ENCODE data around the gene KCNH5. TPM values are rescaled to one million over a fixed set of nuclear protein-coding genes. Genes with fewer than 3 reads are reported as not detected.

The KCNH5 gene
- total RNA-seq, 1 experiment from 2014 or later: 1.4 TPM

- ChIA-PET CTCF (interaction anchor here (0.7 to 1.3 kb wide), 4 partner anchors 157 to 1128 kb away, joined by 3 to 6 read pairs (median 3); partner anchors contain the start of gene RHOJ), POLR2A (interaction anchor here (0.6 to 0.7 kb wide), 2 partner anchors 384 to 483 kb away, joined by 3 to 5 read pairs; no protein-coding TSS in a partner anchor)
- ATAC-seq: peak; percentile 3
- TF ChIP-seq ATF1 (CRISPR knock-in tag; IDR thresholded peaks at IDR 0.05) (no peak), PRRX2 (CRISPR knock-in tag; IDR thresholded peaks at IDR 0.05) (no peak), AFF4 (CRISPR knock-in tag; IDR thresholded peaks at IDR 0.05; ENCODE audit: borderline replicate concordance) (no peak), SP1 (CRISPR knock-in tag; conservative IDR thresholded peaks at IDR 0.05) (no peak), JAZF1 (CRISPR knock-in tag; IDR thresholded peaks at IDR 0.05) (no peak)
- 0 out of 2 replicates have a peak overlapping the region, but pooled peaks have one; percentile 60 for H3K27ac Mint-ChIP-seq
- H3K36me3 Mint-ChIP-seq: no peaks in the 10 kb centered on the region
- H3K4me3 Mint-ChIP-seq: peak overlapping the region; percentile 85
- H3K27me3 Mint-ChIP-seq (ENCODE audit: low read depth): peaks cover 52% of the 10 kb centered on the region
- peak; percentile 15 for DNase-seq (ENCODE audit: low spot score)
- H3K9me3 Mint-ChIP-seq: no peaks in the 10 kb centered on the region
- peaks cover 34% of the 10 kb centered on the region for H3K4me1 Mint-ChIP-seq
Measured at GRCh38 chr14:63046339-63047268, 1.3 kb upstream of the KCNH5 start.

GRCh38 chr14:63045612-63046320 is 508 bp upstream of the KCNH5 start:
- POLR2A ChIA-PET: no interaction called here
- peak; percentile 81 for DNase-seq (ENCODE audit: low spot score)
- Mint-ChIP-seq H3K27ac (0 out of 2 replicates have a peak overlapping the region, but pooled peaks have one; percentile 60), H3K27me3 (ENCODE audit: low read depth) (peaks cover 52% of the 10 kb centered on the region), H3K4me1 (peaks cover 34% of the 10 kb centered on the region), H3K36me3 (no peaks in the 10 kb centered on the region), H3K4me3 (peak overlapping the region; percentile 85), H3K9me3 (no peaks in the 10 kb centered on the region)
- CTCF ChIA-PET: interaction anchor here (0.9 to 1.3 kb wide), 3 partner anchors 54 to 877 kb away, joined by 3 to 4 read pairs (median 4); partner anchors contain the start of gene RHOJ
- peak; percentile 79 for ATAC-seq
- peak; percentile 64; the same call in 1 of the 2 replicates for TF ChIP-seq SMAD4 (CRISPR knock-in tag; IDR thresholded peaks at IDR 0.05)
- TF ChIP-seq ATF3 (CRISPR knock-in tag; conservative IDR thresholded peaks at IDR 0.05): no peak
- TF ChIP-seq ZNF396 (CRISPR knock-in tag; IDR thresholded peaks at IDR 0.05; ENCODE audit: borderline replicate concordance): no peak
- peak; percentile 49; the same call in 1 of the 2 replicates for TF ChIP-seq SP1 (CRISPR knock-in tag; conservative IDR thresholded peaks at IDR 0.05)
- TF ChIP-seq FOXK1 (CRISPR knock-in tag; IDR thresholded peaks at IDR 0.05): peak; percentile 69; the same call in 1 of the 2 replicates
- peak; percentile 49; the same call in 1 of the 2 replicates for TF ChIP-seq USF1 (CRISPR knock-in tag; IDR thresholded peaks at IDR 0.05)
- TF ChIP-seq HMGXB4 (CRISPR knock-in tag; IDR thresholded peaks at IDR 0.05): peak; percentile 92; the same call in 1 of the 2 replicates
- peak; percentile 22; the same call in 1 of the 2 replicates for TF ChIP-seq ARID4B (CRISPR knock-in tag; IDR thresholded peaks at IDR 0.05; ENCODE audit: borderline replicate concordance)
- 0 out of 2 replicates have a peak, but pooled peaks have one; percentile 10 for TF ChIP-seq NFYB (CRISPR knock-in tag; conservative IDR thresholded peaks at IDR 0.05; ENCODE audit: low read depth)
- TF ChIP-seq USF2 (CRISPR knock-in tag; IDR thresholded peaks at IDR 0.05): 0 out of 2 replicates have a peak, but pooled peaks have one; percentile 22
- no peak for TF ChIP-seq ZNF219 (CRISPR knock-in tag; IDR thresholded peaks at IDR 0.05; ENCODE audit: borderline replicate concordance)
- TF ChIP-seq FOXP1 (CRISPR knock-in tag; IDR thresholded peaks at IDR 0.05; ENCODE audit: borderline replicate concordance): peak; percentile 77; the same call in 1 of the 2 replicates
- no peak for TF ChIP-seq JAZF1 (CRISPR knock-in tag; IDR thresholded peaks at IDR 0.05)
- TF ChIP-seq ZNF416 (CRISPR knock-in tag; IDR thresholded peaks at IDR 0.05): 0 out of 2 replicates have a peak, but pooled peaks have one; percentile 11
- TF ChIP-seq MAX (CRISPR knock-in tag; IDR thresholded peaks at IDR 0.05): peak; percentile 54
